Measurements from ENCODE around the gene LRRIQ3. TPM values are rescaled to one million over a fixed set of nuclear protein-coding genes. Genes with fewer than 3 reads are reported as not detected.

The LRRIQ3 gene
- total RNA-seq, 1 experiment from 2014 or later: 0.85 TPM

DNA sequence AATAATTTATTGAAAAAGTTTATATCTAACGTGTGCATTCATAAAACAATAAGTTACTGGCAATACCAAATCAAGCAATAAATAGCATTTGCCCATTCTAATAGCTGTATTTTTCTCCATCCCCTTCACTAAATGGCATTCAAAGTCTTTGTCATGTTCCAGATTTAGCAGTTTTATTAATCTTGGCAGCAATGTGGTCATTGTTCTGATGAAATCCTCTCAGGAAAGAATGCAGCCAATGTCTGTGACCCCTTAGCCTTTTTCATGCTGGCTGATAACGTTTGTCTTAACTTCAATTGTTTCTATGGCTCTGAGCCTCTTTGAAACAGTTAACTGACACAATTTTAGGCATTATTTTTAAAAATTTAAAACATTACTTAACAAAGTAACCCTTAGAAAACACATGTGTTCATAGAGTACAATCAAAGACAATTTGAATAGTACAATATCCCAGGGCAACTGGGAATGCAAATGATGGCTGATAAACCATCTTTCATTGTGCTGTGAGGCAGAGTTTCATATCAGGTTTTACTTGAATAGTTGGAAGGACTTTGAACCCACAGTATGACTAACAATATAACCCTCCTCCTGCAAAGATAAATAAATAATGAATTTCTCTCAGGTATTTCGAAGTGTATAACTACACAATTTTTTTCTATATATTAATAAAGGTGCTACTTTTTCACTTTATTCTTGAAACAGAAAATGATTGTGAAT is 217.5 kb downstream of the LRRIQ3 start:
- BruUV-seq (replicated peaks): no TSS peak
- no peak for DNase-seq (ENCODE audit: low read depth, low spot score)

GRCh38 chr1:73979684-73980083 is 218.3 kb downstream of the LRRIQ3 start:
- ChIA-PET POLR2A (no interaction called here), CTCF (no interaction called here)
- DNase-seq (ENCODE audit: low read depth, low spot score) (no peak), ATAC-seq (no peak)
- in situ Hi-C loops (cut with HindIII; ENCODE audit: low pct_unique_long_range_greater_than_20kb, low sequenced_read_pairs): no loop called here
- H3K9me3 ChIP-seq (ENCODE audit: control insufficient read depth, insufficient read depth, low read depth, low read length): no peaks in the 10 kb centered on the region
- no peak overlapping the region for H3K4me3 ChIP-seq (ENCODE audit: low read depth in 2 of 2, low read length in 2 of 2)
- TF ChIP-seq TCF7L2 (IDR thresholded peaks at IDR 0.05; ENCODE audit: low read depth, low read length): no peak
- TF ChIP-seq, protein P1, sequence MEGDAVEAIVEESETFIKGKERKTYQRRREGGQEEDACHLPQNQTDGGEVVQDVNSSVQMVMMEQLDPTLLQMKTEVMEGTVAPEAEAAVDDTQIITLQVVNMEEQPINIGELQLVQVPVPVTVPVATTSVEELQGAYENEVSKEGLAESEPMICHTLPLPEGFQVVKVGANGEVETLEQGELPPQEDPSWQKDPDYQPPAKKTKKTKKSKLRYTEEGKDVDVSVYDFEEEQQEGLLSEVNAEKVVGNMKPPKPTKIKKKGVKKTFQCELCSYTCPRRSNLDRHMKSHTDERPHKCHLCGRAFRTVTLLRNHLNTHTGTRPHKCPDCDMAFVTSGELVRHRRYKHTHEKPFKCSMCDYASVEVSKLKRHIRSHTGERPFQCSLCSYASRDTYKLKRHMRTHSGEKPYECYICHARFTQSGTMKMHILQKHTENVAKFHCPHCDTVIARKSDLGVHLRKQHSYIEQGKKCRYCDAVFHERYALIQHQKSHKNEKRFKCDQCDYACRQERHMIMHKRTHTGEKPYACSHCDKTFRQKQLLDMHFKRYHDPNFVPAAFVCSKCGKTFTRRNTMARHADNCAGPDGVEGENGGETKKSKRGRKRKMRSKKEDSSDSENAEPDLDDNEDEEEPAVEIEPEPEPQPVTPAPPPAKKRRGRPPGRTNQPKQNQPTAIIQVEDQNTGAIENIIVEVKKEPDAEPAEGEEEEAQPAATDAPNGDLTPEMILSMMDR (IDR thresholded peaks at IDR 0.05): no peak
- TF ChIP-seq POLR2AphosphoS5 (IDR thresholded peaks at IDR 0.05; ENCODE audit: low read depth, low read length): no peak
- no peak for TF ChIP-seq SIN3A (IDR thresholded peaks at IDR 0.05; ENCODE audit: borderline replicate concordance, insufficient read depth, low read depth, low read length)
- TF ChIP-seq, protein P2, sequence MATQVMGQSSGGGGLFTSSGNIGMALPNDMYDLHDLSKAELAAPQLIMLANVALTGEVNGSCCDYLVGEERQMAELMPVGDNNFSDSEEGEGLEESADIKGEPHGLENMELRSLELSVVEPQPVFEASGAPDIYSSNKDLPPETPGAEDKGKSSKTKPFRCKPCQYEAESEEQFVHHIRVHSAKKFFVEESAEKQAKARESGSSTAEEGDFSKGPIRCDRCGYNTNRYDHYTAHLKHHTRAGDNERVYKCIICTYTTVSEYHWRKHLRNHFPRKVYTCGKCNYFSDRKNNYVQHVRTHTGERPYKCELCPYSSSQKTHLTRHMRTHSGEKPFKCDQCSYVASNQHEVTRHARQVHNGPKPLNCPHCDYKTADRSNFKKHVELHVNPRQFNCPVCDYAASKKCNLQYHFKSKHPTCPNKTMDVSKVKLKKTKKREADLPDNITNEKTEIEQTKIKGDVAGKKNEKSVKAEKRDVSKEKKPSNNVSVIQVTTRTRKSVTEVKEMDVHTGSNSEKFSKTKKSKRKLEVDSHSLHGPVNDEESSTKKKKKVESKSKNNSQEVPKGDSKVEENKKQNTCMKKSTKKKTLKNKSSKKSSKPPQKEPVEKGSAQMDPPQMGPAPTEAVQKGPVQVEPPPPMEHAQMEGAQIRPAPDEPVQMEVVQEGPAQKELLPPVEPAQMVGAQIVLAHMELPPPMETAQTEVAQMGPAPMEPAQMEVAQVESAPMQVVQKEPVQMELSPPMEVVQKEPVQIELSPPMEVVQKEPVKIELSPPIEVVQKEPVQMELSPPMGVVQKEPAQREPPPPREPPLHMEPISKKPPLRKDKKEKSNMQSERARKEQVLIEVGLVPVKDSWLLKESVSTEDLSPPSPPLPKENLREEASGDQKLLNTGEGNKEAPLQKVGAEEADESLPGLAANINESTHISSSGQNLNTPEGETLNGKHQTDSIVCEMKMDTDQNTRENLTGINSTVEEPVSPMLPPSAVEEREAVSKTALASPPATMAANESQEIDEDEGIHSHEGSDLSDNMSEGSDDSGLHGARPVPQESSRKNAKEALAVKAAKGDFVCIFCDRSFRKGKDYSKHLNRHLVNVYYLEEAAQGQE (IDR thresholded peaks at IDR 0.05; ENCODE audit: insufficient read depth in 1 of 2, low read depth in 2 of 2, low read length in 1 of 2): no peak
- no peaks in the 10 kb centered on the region for H3K4me1 ChIP-seq (ENCODE audit: control insufficient read depth, insufficient read depth, low read length)
- BruUV-seq (replicated peaks): no TSS peak
- intact Hi-C loops (cut with micrococcal nuclease; ENCODE audit: unreplicated experiment): no loop called here
- H3K27ac ChIP-seq (ENCODE audit: low read length): no peak overlapping the region
- H3K36me3 ChIP-seq (ENCODE audit: control insufficient read depth, insufficient read depth, low read length): no peaks in the 10 kb centered on the region
- H3K27me3 ChIP-seq (ENCODE audit: control insufficient read depth, insufficient read depth, low read length): no peaks in the 10 kb centered on the region

More for the DNA sequence above, 217.5 kb downstream of the LRRIQ3 start:
- ATAC-seq: no peak
- Histone ChIP-seq H3K4me1 (ENCODE audit: control insufficient read depth, insufficient read depth, low read length) (no peaks in the 10 kb centered on the region), H3K4me3 (ENCODE audit: low read depth in 2 of 2, low read length in 2 of 2) (no peak overlapping the region), H3K27ac (ENCODE audit: low read length) (no peak overlapping the region), H3K9me3 (ENCODE audit: control insufficient read depth, insufficient read depth, low read depth, low read length) (no peaks in the 10 kb centered on the region), H3K36me3 (ENCODE audit: control insufficient read depth, insufficient read depth, low read length) (no peaks in the 10 kb centered on the region), H3K27me3 (ENCODE audit: control insufficient read depth, insufficient read depth, low read length) (no peaks in the 10 kb centered on the region)
- intact Hi-C loops (cut with micrococcal nuclease; ENCODE audit: unreplicated experiment) (no loop called here), in situ Hi-C loops (cut with HindIII; ENCODE audit: low pct_unique_long_range_greater_than_20kb, low sequenced_read_pairs) (no loop called here)
- POLR2A ChIA-PET: no interaction called here
- CTCF ChIA-PET: no interaction called here
- no peak for TF ChIP-seq SIN3A (IDR thresholded peaks at IDR 0.05; ENCODE audit: borderline replicate concordance, insufficient read depth, low read depth, low read length)
- TF ChIP-seq, protein P1 (IDR thresholded peaks at IDR 0.05): no peak
- TF ChIP-seq TCF7L2 (IDR thresholded peaks at IDR 0.05; ENCODE audit: low read depth, low read length): no peak
- TF ChIP-seq, protein P2 (IDR thresholded peaks at IDR 0.05; ENCODE audit: insufficient read depth in 1 of 2, low read depth in 2 of 2, low read length in 1 of 2): no peak
- TF ChIP-seq POLR2AphosphoS5 (IDR thresholded peaks at IDR 0.05; ENCODE audit: low read depth, low read length): no peak

Measured in Panc1 (cell line).